Keratinocyte (primary cell): ENCODE measurements around the gene KLHDC4. TPM values are rescaled to one million over a fixed set of nuclear protein-coding genes. Genes with fewer than 3 reads are reported as not detected.

Source experiments
- DNase-seq: peaks from one replicate; pipeline ENCODE4 v3.0.0-alpha.2; 2011; ENCODE audit warnings: low read depth, missing footprints, low spot score
- FAIRE-seq: peaks from 2 replicates; lab custom pipeline; 2011; peaks lifted over from hg19 to GRCh38; lab: Jason Lieb, UNC
- H2AFZ ChIP-seq: 2 replicates; pipeline ENCODE4 v1.6.0; 2012; ENCODE audit warnings: low read length, control low read depth, inconsistent platforms; ENCODE audit not compliant: control insufficient read depth
- H3K27ac ChIP-seq: 2 replicates; pipeline ENCODE4 v1.5.1; 2011; ENCODE audit warnings: low read length; ENCODE audit not compliant: control insufficient read depth, insufficient read depth
- H3K27me3 ChIP-seq: 3 replicates; pipeline ENCODE4 v1.6.0; 2011; ENCODE audit warnings: low read length; ENCODE audit not compliant: control insufficient read depth, insufficient read depth; ENCODE audit errors: extremely low read depth
- H3K36me3 ChIP-seq, 2 experiments: 2 replicates in 1 of 2; 3 replicates in 1 of 2; pipeline ENCODE4 v1.5.1; 2011; ENCODE audit warnings: low read length in 2 of 2, mild to moderate bottlenecking in 1 of 2; ENCODE audit not compliant: control insufficient read depth in 2 of 2, insufficient read depth in 2 of 2; ENCODE audit errors: extremely low read depth in 1 of 2
- H3K4me1 ChIP-seq: 3 replicates; pipeline ENCODE4 v1.5.1; 2011; ENCODE audit warnings: low read length; ENCODE audit not compliant: control insufficient read depth, insufficient read depth; ENCODE audit errors: extremely low read depth
- H3K4me2 ChIP-seq: 3 replicates; pipeline ENCODE4 v1.6.0; 2011; ENCODE audit warnings: low read depth, low read length; ENCODE audit not compliant: control insufficient read depth, insufficient read depth; ENCODE audit errors: extremely low read depth
- H3K4me3 ChIP-seq, 3 experiments: fragments of 200-600 bp in 1 of 3; sonication (generic) in 1 of 3; 2 replicates in 2 of 3; 3 replicates in 1 of 3; pipeline ENCODE4 v1.5.1; 2011 to 2016; ENCODE audit warnings: low read length in 3 of 3, mild to moderate bottlenecking in 3 of 3, control low read depth in 2 of 3, inconsistent platforms in 1 of 3, low read depth in 1 of 3, mixed read lengths in 1 of 3, mixed run types in 1 of 3, moderate library complexity in 1 of 3; ENCODE audit not compliant: control insufficient read depth in 2 of 3, insufficient read depth in 2 of 3; ENCODE audit errors: extremely low read depth in 1 of 3
- H3K79me2 ChIP-seq: 2 replicates; pipeline ENCODE4 v1.6.0; 2012; ENCODE audit warnings: low read length; ENCODE audit not compliant: control insufficient read depth, insufficient read depth
- H3K9ac ChIP-seq: 3 replicates; pipeline ENCODE4 v1.6.0; 2011; ENCODE audit warnings: low read length; ENCODE audit not compliant: control insufficient read depth, insufficient read depth; ENCODE audit errors: extremely low read depth
- H3K9me1 ChIP-seq: 3 replicates; pipeline ENCODE4 v1.6.0; 2011; ENCODE audit warnings: low read length; ENCODE audit not compliant: control insufficient read depth, insufficient read depth; ENCODE audit errors: extremely low read depth
- H3K9me3 ChIP-seq: 2 replicates; pipeline ENCODE4 v1.5.1; 2012; ENCODE audit warnings: low read depth, low read length; ENCODE audit not compliant: control insufficient read depth
- H4K20me1 ChIP-seq: 3 replicates; pipeline ENCODE4 v1.6.0; 2011; ENCODE audit warnings: low read length; ENCODE audit not compliant: control insufficient read depth, insufficient read depth; ENCODE audit errors: extremely low read depth
- EZH2 ChIP-seq: IDR thresholded peaks from one replicate; pipeline ENCODE4 v1.6.1; 2012; ENCODE audit warnings: inconsistent platforms, mild to moderate bottlenecking, low read length, moderate library complexity
- dilution Hi-C: fragments of 300-500 bp; cut with MboI; formaldehyde crosslinking; loops from one replicate; pipeline ENCODE4 v1.7.0; 2020; ENCODE audit warnings: low sequenced_read_pairs; ENCODE audit not compliant: extremely low pct_ligation_motif_present
- polyA plus RNA-seq, 5 experiments: library from polyadenylated mRNA; depleted of rRNA in 3 of 5; stranded (reverse) in 3 of 5; stranded (forward) in 1 of 5; unstranded in 1 of 5; fragments of >200 nt; gene quantifications; 1 replicate in 1 of 5; 2 replicates in 3 of 5; 3 replicates in 1 of 5; pipeline versions ENCODE4 v1.2.1 to v1.2.3, GENCODE V29; 2011 to 2012; ENCODE audit warnings: missing spikeins in 2 of 5, low read depth in 1 of 5, low replicate concordance in 1 of 5
- TF ChIP-seq, protein P1 (sequence below), 3 experiments: IDR thresholded peaks in 1 of 3; conservative IDR thresholded peaks in 1 of 3; optimal IDR thresholded peaks in 1 of 3; 2 replicates in 2 of 3; 3 replicates in 1 of 3; pipeline versions ENCODE3 to v1.5.1; 2011; ENCODE audit warnings: low read length in 3 of 3, mild to moderate bottlenecking in 3 of 3, moderate library complexity in 2 of 3, control low read depth in 1 of 3, inconsistent platforms in 1 of 3; ENCODE audit not compliant: insufficient read depth in 2 of 3; ENCODE audit errors: extremely low read depth in 1 of 3

The KLHDC4 gene
- polyA plus RNA-seq, 1 donor (not counting 4 experiments of a cell fraction or from before 2014, with no cell fraction given) = 13.4 TPM

DNA sequence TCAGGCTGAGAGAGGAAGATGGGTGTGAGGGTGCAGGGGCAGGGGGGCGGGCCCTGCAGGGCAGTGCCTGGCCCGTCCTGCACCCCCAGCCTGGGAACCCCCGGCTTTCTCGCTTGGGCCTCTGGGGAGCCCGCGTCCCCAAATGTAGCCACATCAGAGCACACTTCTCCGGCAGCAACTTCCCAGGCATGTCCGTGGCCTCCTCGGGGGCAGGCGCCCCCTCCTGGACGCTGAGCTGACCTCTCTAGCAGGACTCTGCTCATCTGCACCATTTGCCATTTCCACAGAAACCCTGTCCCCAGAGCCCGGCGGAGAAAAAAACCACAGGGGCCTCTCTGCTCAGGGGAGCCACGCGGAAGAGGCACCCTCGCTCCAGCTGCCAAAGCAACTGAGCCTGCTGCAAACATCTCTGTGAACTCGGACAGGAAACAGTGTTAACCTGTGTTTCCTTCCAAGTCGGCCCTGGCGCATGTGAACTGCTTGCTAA, 63.4 kb downstream of the KLHDC4 start:
- no peak for TF ChIP-seq EZH2
- TF ChIP-seq, protein P1, sequence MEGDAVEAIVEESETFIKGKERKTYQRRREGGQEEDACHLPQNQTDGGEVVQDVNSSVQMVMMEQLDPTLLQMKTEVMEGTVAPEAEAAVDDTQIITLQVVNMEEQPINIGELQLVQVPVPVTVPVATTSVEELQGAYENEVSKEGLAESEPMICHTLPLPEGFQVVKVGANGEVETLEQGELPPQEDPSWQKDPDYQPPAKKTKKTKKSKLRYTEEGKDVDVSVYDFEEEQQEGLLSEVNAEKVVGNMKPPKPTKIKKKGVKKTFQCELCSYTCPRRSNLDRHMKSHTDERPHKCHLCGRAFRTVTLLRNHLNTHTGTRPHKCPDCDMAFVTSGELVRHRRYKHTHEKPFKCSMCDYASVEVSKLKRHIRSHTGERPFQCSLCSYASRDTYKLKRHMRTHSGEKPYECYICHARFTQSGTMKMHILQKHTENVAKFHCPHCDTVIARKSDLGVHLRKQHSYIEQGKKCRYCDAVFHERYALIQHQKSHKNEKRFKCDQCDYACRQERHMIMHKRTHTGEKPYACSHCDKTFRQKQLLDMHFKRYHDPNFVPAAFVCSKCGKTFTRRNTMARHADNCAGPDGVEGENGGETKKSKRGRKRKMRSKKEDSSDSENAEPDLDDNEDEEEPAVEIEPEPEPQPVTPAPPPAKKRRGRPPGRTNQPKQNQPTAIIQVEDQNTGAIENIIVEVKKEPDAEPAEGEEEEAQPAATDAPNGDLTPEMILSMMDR (optimal IDR thresholded peaks at IDR 0.05 in 1 of 3, IDR thresholded peaks at IDR 0.05 in 1 of 3, conservative IDR thresholded peaks at IDR 0.05 in 1 of 3; ENCODE audit: extremely low read depth in 1 of 3, insufficient read depth in 2 of 3, low read length in 3 of 3) = peak in 2 of 3 experiments; percentile 30 to 49
- Histone ChIP-seq H3K36me3 (peaks cover 5 to 10% of the 10 kb centered on the region in 2 experiments), H4K20me1 (no peaks in the 10 kb centered on the region), H3K27me3 (no peaks in the 10 kb centered on the region), H3K27ac (no peak overlapping the region), H3K4me1 (no peaks in the 10 kb centered on the region), H3K9me3 (no peaks in the 10 kb centered on the region), H3K9ac (no peak overlapping the region), H3K9me1 (no peaks in the 10 kb centered on the region), H2AFZ (no peak overlapping the region), H3K4me3 (no peak overlapping the region), H3K79me2 (no peaks in the 10 kb centered on the region), H3K4me2 (no peak overlapping the region)
- DNase-seq (no peak), FAIRE-seq (no peak)
- dilution Hi-C loops = no loop called here

DNA sequence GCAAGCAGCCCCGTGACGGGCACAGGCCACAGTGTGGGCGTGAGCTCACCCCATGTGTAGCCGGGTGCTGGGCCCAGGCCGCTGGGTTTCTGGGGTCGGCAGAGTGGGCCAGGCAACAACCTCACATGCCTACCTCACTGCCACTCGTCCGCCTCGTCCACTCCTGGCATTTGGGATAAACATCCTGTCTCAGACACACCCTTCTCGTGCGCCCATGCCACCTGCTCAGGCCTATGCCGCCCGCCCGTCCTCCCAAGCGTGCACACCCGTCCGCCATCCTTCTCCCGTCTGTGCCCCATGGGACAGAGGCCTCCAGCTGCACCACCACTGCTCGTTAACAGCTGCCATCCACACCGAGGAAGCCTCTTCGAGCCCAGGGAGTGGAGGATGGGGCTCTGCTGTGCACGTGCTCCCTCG, 64.3 kb downstream of the KLHDC4 start:
- peaks cover 5 to 10% of the 10 kb centered on the region in 2 experiments for H3K36me3 ChIP-seq
- TF ChIP-seq EZH2 = no peak
- TF ChIP-seq, protein P1 (optimal IDR thresholded peaks at IDR 0.05 in 1 of 3, IDR thresholded peaks at IDR 0.05 in 1 of 3, conservative IDR thresholded peaks at IDR 0.05 in 1 of 3; ENCODE audit: extremely low read depth in 1 of 3, insufficient read depth in 2 of 3, low read length in 3 of 3) = no peak
- dilution Hi-C loops = no loop called here

More for the DNA sequence above, 64.3 kb downstream of the KLHDC4 start:
- no peak overlapping the region for H2AFZ ChIP-seq
- no peaks in the 10 kb centered on the region for H3K79me2 ChIP-seq
- no peak overlapping the region for H3K9ac ChIP-seq
- FAIRE-seq (no peak), DNase-seq (no peak)
- H3K27me3 ChIP-seq = no peaks in the 10 kb centered on the region
- no peaks in the 10 kb centered on the region for H3K9me1 ChIP-seq
- H3K4me1 ChIP-seq = no peaks in the 10 kb centered on the region
- no peaks in the 10 kb centered on the region for H4K20me1 ChIP-seq
- H3K9me3 ChIP-seq = no peaks in the 10 kb centered on the region
- no peak overlapping the region for H3K4me2 ChIP-seq
- H3K27ac ChIP-seq = no peak overlapping the region
- H3K4me3 ChIP-seq = no peak overlapping the region
